NOMO-1 treated with dmso at 0.1 percent for 144 hours (cell line): Measurements from ENCODE around the gene SLC6A11.

Source experiments
- DNase-seq: peaks from one replicate; lab custom pipeline; 2025; ENCODE audit not compliant: unreplicated experiment; lab: John Stamatoyannopoulos, UW

The SLC6A11 gene

DNA sequence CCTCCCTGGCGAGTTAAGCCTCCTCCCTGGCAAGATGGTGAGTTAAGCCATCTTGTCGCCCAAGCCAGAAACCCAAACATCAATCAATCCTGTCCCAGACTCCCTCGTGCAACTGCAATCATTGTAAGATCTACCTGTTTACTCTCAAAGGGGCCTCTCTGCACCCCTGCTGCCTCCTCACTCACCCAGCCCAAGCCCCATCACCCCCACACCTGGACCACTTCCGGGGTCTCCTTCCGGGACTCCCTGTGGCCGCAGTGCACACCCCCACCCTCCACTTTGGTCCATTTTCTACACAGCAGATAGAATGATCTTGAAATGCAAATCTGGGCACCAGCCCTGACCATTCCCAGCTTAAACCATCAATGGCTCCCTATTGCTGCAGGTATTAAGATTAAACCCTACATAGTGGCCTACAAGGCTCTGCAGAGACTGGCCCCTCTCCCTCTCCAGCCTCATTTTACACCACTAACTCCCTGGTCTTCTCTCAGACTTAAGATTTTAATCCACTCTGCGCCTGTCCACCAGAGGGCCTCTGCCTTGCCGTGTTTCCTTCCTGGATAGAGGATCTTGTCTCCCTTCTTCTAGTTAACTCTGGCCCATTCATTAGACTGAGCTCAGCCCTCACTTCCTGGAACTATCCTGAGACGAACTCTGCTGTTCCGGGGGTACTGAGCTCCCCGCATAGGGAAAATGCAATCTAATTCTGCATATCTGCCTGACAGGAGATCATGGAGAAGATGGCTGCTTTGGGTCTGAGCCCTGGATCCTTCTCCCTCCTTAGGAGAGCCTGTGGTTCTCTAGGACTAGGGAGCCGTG is 134.7 kb downstream of the SLC6A11 start:
- DNase-seq = no peak

DNA sequence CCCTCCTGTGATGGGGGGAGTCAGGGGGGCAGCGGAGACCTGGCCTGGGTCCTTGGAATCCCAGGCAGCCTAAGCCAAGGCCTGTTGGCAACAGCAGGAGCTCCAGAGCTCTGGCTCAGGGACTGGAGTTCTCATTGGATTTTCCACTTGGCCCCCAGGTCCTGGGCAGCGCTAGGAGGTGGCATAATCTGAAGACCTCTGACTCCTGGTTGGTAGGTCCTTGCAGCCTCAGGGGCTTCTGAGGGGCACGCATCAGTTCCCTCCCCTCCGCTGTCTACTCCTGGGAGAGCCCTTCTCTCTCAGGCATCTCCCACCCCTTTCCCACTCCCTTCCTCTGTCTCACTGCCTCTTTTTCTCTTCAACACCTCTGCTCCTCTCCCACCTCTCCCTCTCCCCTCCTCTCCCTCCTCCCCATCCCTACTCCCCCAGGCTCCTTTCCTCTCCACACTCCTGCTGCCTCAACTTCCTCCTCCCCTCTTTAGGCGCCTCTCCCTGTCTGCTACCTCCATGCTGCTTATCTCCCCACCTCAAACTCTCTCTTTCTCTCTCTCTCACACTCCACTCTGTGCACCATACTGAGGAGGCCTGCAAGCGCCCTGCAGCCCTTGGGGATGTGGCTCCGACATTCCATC is 135.4 kb downstream of the SLC6A11 start:
- no peak for DNase-seq

DNA sequence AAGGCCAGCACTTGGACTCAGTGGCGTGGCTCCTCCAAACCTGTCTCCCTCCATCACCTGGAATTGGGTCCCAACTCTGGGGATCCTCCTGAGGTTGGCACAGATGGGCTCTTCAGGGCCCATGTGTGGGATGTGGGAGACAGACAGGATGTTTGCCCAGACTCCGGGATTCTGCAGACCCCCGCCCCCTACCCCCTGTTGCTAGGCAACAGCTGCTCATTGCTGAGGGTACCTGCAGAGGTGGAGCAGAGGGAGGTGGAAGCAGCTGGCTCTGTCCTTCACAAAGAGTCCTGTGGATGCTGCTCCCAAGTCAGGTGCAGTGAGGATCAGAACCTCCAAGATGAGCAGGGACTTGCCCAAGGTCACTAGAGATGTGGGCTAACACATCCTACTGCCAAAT is 136.5 kb downstream of the SLC6A11 start:
- no peak for DNase-seq

DNA sequence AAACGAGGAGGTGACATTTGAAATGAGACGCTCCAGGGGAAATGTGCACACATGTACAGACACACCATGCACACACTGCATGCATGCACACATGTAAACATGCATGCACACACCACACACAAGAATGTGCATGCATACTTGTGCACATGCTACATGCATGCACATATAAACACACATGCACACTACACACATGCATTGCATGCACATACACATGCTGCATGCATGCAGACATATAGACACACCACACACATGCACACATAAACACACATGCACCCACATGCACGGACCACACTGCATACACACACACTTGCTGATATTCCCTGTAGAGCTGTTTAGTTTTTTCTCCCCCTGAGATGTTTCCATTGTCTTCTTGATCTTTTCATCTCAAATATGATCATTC is 138.7 kb downstream of the SLC6A11 start:
- no peak for DNase-seq

DNA sequence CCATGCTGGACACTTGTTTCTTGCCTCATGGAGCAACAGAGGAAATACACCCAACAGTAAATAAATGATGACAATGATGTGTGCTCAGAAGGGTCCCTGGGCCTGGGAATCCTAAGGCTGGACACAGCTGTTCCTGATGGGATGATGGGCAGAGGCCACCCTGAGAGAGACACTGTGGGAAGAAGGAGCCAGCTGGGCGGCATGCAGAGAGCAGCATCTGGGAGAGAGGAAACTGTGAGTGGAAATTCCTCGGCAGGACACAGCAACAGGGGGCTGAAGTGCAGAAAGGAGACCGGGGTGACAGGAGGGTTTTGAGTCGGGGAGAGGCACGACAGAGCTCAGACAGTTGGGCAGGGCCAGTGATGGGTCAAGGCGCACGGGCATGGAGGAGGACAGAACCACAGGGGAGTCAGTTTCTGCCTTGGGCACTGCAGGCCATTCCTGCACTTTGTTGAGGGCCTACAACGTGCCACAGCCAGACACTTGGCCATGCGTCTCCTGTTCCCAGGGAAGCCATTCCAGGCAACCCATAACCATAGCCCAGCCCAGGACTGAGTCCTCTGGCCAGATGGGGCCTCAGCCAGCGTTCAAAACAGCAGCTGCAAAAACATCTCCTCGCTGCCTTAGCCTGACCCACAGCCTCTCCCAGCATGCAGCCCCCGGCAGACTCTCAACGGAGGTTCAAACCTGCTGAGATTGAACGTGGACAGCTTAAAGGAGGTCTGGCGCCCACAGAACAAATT is 139.9 kb downstream of the SLC6A11 start:
- DNase-seq = no peak

DNA sequence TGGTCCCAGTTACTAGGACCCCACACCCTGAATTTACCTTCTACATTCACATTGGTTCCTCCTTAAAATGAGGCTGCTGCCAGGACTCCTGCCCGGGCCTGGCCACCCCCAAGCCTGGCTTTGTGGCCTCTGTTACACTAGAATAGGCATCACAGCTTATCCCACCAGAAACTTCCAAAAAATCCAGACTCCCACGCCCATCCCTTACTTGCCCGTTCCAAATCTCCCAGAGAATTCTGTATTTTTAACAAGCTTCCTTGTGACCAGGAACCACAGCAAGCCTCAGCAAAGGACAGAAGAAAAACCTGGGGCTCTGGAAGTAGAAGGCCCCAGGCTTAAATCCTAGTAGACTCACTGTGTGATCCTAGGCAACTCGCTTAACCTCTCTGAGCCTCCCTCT is 140.5 kb downstream of the SLC6A11 start:
- no peak for DNase-seq

DNA sequence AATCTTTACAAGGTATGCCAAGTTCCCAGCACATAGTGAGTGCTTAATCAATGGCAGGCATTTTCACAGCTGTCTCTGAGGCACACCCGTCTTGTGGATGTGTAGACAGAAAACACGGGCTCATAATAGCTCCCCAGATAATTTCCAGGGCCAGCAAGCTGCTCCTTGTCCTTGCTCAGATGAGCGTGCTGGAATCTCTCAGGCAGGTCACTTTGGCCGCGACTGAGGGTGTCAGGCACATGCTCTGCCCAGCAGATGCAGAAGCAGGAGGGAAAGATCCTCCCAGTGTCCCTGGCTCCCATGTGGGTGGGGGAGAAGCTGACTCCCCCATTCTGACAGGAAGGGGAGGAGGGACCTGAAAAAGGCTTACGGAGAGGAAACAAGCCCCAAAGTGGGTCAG is 141.0 kb downstream of the SLC6A11 start:
- DNase-seq = no peak

DNA sequence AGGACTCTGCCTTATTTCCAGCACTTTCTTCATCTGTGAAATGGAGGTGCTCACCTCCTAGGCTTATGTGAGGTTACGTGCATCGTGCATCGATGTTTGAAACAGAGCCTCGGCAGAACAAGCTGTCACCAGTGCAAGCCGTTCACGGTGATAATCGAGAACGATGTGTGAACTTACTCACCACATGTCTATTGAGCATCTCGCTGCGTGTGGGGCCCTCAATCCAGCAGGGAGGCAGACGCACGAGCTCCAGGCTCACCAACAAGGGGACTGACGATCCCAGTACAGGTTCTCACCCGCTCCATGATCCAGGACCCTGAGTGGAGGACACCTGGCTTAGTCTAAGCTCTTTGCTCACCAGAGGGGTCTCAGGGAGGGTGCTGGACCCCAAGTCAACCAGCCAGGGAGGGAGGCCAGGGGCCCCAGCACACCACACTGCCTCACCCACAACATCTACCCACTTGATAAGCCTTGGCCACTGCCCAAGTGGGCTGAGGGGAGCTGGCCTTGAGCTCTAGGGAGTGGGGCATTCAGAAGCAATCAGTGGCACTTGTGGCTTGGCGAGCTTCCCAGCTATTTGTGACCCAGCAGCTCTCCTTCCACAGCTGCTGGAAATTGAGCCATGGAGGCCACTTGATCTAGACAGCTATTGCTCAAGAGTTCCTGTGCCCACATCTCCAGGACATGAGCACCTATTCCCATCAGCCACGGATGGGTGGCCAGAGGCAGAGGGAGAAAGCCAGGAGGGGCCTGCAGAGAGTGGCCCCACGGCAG is 142.1 kb downstream of the SLC6A11 start:
- no peak for DNase-seq

DNA sequence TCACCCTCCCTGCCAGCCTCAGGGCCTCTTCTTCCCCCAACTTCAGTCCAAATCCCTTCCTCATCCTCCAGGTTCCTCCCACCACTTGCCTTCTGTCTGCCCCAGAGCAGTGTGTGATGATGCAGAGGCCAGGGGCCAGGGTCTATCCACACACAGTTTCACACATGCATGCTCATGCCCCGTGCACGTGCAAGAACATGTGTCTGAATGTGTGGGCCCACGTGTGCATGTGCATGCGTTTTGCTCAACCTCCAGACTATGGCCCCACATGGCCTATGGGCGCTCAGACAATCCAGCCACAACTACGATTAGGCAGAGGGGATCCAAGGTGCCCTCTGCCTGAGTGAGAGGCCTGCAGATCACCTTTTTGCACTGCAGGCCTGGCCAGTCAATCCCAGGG is 144.2 kb downstream of the SLC6A11 start:
- no peak for DNase-seq

DNA sequence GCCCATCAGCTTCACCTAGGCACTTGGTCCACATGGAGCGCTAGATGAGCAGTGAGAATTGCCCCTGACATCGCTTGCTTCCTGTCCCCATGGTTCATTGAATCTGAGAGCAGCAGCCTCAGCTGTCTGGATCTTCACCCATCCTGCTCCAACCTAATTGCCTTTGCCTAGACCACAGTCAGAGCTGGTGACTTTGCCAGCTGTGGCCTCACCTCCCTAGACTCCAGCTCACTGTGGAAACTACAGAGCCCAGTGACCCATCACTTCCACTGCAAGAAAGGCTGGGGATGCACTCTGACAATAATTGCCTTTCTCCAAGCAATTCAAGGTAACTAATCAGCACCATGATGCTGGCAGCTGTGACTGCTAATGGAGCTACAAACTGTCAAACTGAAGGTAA is 145.9 kb downstream of the SLC6A11 start:
- no peak for DNase-seq

DNA sequence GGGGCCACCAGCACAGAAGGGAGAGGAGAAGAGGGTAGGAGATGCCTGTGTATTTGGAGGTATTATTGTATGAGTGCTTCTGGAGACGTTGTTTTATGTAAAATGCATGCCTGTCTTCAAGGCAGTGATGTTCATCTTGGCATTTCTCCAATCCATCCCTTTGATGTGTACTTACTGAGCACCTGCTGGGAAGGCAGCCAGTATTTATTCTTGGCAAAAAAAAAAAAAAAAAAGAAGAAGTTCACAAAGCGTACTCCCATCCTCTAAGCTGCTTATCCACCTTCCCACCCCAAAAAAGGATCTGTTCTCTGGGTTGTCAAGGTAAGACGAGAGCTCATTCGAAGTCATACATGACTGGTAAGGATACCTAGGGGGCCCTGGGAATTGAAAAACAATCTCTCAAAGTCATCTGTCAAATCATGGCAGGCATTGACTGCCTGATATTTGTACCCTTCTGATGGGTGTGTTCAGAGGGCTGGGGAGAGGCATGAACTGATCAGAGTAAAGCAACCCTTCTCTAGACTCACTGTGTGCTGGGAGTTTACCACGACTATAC is 146.5 kb downstream of the SLC6A11 start:
- no peak for DNase-seq

DNA sequence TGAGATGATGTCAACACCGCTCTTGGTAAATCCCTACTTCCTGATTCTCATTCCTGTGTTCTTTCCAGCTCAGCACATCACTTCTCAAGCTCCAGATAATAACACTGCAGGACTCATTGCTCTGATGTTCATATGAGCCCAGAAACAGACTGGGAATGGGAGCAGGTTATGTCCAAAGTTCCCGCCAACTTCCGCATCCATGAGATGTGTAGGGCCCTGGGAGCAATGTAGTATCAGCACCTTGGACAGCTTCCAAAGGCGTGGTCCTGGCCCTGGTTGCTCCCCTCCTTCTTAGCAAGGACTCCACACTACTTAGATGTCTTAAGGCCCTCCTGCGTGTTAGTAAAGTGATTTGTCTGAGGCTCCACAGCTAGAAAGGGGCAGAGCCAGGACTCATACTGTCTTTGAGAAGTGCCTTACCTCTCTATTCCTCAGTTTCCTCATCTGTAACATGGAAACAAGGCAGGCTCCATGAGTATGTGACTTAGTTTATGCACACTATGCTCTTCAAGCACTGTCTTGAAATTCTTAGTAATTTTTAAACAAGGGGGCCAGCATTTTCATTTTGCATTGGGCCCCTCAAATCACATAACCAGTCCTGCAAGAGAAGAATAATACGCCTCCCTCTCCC is 148.6 kb downstream of the SLC6A11 start:
- DNase-seq = no peak

DNA sequence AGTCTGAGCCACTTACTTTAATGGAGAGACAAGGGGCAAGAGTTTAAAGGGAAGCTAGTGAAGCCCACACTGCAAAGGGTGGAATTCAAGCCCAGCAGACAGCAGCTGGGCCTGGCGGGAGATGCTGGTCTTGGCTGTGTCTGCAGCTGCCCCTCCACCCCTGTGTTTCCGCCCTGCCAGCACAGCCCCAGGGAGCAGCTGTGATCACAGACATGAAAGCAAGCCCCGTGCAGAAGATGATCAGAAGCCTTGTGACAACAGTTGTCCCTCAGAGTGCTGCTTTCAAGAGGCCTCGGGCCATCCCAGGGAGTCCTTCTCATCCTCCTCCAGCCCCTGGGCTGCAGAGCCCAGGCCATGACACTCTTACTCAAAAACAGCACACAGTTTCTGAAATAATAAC is 152.4 kb downstream of the SLC6A11 start:
- DNase-seq = no peak

DNA sequence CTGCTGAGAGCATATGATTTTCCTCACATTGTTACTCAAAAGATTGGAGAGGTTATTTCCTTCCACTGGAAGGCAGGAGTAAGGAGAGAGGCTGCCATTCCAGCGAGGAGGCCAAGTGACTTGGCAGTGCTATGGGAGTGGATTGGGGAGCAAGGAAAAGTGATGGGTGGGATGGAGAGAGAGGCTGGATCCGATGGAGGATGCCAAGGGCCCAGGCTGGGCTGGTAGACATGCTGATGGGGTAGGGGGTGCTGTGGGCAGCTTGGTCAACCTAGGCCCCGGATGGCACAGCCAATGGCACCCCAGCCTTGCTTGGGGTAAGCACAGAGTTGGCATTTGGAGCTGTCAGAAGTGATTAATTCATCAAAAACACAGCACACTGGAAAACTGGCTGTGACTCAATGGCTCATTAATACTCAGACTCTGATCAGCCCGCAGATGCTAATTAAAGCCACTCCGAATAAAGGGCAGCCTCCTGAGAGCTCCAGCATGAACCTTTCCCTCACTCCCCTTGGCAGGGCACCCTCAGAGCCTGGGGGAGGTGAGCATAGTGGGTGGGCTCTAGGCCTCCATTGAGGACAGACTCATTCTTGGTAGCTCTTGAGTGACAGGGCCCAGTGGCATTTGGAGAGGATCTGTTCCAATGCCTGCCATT is 154.4 kb downstream of the SLC6A11 start:
- DNase-seq = no peak

DNA sequence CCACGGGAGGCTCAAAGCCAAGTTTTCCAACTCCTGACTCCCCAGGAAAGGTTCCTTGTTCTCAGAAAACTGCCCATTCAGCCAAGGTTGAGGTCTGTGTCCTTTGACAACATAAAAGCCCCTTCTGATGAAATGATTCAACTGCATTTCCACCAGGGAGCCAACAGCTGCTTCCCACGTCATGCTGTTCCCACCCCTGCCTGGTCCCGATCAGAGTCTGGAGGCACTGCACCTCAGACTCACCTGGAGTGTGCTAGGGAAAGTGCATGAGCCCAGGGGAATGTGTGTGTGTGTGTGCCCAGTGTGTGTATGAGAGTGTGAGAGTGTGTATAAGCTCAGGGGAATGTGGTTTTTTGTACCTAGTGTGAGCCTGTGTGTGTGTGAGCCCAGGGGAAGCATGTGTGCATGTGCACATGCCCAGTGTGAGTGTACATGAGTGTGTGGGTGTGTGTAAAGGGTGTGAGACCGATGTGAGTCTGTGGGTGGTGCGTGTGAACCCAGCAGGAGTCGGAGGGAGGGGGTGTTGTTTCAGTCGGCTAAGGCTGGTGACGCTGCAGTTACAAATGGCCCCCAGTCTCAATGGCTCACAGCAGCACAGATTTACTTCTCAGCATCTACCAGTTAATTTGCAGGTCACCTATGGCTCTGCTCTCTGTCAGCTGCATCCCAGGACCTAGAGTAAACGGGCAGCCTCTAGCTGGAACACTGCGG is 156.2 kb downstream of the SLC6A11 start:
- no peak for DNase-seq

DNA sequence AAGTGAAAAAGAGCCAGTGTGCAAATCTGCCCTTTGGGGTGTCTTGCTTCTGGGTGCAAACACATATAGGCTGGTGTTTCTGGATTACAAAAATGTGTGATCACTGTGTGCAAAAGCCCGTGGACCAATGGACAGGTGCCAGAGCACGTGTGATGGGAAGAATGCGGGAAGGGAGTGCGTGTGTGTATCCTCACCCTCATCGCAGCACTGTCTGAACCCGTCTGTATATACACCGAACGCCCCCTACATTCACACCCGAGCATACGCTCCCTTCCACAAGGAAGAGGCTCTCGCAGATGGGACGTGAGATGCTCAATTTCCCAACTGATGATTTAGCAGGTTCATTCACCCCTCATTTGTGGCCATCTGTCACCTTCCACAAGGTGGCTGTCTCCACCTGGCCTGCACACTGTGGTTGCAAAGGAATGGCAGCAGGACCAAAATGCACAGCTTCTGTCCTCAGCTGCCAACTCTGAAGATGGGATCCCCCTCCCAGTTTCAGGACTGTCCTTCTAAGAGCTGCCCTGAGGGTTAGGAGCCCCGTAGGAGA is 157.1 kb downstream of the SLC6A11 start:
- DNase-seq = no peak

DNA sequence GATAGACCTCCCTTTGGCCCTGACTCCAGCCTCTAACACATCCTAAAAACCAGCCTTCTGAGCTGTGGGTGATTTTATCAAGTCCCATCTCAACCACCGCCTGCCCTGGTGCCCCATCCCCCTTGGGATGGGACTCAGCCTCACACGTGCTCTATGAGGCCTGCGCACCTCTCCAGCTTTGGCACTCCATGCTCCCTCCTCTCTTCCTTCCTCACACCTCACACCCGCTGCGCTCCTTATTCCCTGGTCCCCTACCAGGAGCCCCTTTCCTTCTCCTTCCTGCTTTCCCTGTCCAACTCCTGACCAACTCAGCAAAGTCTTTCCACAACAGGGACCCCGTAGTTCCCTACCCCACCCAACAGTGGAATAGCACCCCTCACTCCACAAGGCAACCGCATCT is 158.1 kb downstream of the SLC6A11 start:
- no peak for DNase-seq

DNA sequence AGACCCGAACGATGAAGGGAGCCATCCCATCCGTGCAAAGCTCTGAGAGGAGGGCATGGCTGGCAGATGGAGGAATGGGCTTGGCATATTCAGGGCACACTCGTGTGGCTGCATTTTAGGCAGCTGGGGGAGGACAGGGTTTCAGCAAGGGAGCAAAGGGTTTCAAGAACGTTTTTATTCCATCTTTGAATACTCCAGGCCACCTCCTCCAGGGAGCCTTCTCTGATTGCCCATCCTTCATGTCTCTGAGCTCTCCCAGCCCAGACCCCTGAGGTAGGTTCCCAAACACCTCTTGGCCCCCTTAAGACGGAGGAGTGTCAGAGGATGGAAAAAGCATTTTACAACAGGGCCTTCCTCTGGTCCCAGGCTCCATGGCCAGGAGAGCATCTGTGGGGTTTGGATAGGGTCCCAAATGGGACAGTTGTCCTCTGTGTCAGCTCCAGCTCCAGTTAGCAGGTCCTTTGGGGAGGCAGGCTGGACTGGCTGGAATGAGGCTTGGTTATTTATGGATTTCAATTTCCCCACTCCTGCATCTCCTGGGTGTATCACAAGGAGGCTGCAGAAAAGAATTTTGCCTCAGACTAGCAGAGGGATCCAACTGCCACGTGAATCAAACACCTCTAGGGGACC is 158.8 kb downstream of the SLC6A11 start:
- no peak for DNase-seq
